PFSK-1 (cell line): ENCODE measurements around the gene TEX47.

ENCODE experiments used
- FOXP2 ChIP-seq: optimal IDR thresholded peaks from 2 replicates; pipeline ENCODE3; 2011; ENCODE audit warnings: borderline replicate concordance, control low read depth, inconsistent platforms; ENCODE audit not compliant: insufficient read depth; ENCODE audit errors: extremely low read length, extremely low read depth
- POLR2AphosphoS5 ChIP-seq: IDR thresholded peaks from 2 replicates; pipeline ENCODE4 v1.6.1; 2012; ENCODE audit warnings: low read depth, mild to moderate bottlenecking, control low read depth, low read length, moderate library complexity
- TAF1 ChIP-seq: IDR thresholded peaks from 2 replicates; pipeline ENCODE4 v1.6.1; 2012; ENCODE audit warnings: low read length, control low read depth, borderline replicate concordance; ENCODE audit not compliant: insufficient read depth
- TF ChIP-seq, protein P1 (sequence below), 2 experiments: IDR thresholded peaks; 2 replicates each; pipeline versions ENCODE4 v1.6.1 to v1.8.0; 2011 to 2012; ENCODE audit warnings: low read depth in 2 of 2, low read length in 2 of 2, control low read depth in 1 of 2, inconsistent platforms in 1 of 2, mild to moderate bottlenecking in 1 of 2, moderate library complexity in 1 of 2; ENCODE audit not compliant: insufficient read depth in 1 of 2

- TF ChIP-seq TAF1 (no peak), POLR2AphosphoS5 (no peak), FOXP2 (no peak)
- TF ChIP-seq, protein P1, sequence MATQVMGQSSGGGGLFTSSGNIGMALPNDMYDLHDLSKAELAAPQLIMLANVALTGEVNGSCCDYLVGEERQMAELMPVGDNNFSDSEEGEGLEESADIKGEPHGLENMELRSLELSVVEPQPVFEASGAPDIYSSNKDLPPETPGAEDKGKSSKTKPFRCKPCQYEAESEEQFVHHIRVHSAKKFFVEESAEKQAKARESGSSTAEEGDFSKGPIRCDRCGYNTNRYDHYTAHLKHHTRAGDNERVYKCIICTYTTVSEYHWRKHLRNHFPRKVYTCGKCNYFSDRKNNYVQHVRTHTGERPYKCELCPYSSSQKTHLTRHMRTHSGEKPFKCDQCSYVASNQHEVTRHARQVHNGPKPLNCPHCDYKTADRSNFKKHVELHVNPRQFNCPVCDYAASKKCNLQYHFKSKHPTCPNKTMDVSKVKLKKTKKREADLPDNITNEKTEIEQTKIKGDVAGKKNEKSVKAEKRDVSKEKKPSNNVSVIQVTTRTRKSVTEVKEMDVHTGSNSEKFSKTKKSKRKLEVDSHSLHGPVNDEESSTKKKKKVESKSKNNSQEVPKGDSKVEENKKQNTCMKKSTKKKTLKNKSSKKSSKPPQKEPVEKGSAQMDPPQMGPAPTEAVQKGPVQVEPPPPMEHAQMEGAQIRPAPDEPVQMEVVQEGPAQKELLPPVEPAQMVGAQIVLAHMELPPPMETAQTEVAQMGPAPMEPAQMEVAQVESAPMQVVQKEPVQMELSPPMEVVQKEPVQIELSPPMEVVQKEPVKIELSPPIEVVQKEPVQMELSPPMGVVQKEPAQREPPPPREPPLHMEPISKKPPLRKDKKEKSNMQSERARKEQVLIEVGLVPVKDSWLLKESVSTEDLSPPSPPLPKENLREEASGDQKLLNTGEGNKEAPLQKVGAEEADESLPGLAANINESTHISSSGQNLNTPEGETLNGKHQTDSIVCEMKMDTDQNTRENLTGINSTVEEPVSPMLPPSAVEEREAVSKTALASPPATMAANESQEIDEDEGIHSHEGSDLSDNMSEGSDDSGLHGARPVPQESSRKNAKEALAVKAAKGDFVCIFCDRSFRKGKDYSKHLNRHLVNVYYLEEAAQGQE (IDR thresholded peaks at IDR 0.05; ENCODE audit: insufficient read depth in 1 of 2, low read depth in 2 of 2, low read length in 2 of 2): no peak
Measured at GRCh38 chr7:88791891-88792290, 3.6 kb downstream of the TEX47 start.
